Tibial nerve (tissue), 4 donors: ENCODE results near the gene C12orf43. TPM values are rescaled to one million over a fixed set of nuclear protein-coding genes. Genes with fewer than 3 reads are reported as not detected.

Source experiments
- DNase-seq, 2 donors: peaks; one replicate each; pipeline ENCODE4 v3.0.0-alpha.2; 2019; ENCODE audit warnings: low spot score in 2 of 2
- H3K27ac ChIP-seq, 4 donors: fragments of 200-600 bp; sonication (generic) in 3 of 4; one replicate each; pipeline ENCODE4 v1.5.1; 2017 to 2019; ENCODE audit warnings: mild to moderate bottlenecking in 1 of 4
- H3K27me3 ChIP-seq, 2 donors: fragments of 200-600 bp; sonication (generic) in 1 of 2; one replicate each; pipeline versions ENCODE4 v1.5.1 to v1.6.0; 2017 to 2019
- H3K36me3 ChIP-seq, 3 donors: fragments of 200-600 bp; sonication (generic); one replicate each; pipeline ENCODE4 v1.5.1; 2018 to 2019
- H3K4me1 ChIP-seq, 4 donors: fragments of 200-600 bp; sonication (generic) in 3 of 4; one replicate each; pipeline ENCODE4 v1.5.1; 2017 to 2019
- H3K4me3 ChIP-seq, 4 donors: fragments of 200-600 bp; sonication (generic) in 3 of 4; one replicate each; pipeline ENCODE4 v1.5.1; 2017 to 2019; ENCODE audit warnings: mild to moderate bottlenecking in 1 of 4, moderate library complexity in 1 of 4
- H3K9me3 ChIP-seq, 4 donors: fragments of 200-600 bp; sonication (generic) in 3 of 4; one replicate each; pipeline ENCODE4 v1.5.1; 2017 to 2019
- EP300 ChIP-seq, 2 donors: sonication (generic); formaldehyde crosslinking; IDR thresholded peaks; one replicate each; pipeline ENCODE4 v1.6.1; 2017; ENCODE audit warnings: antibody characterized with exemption in 2 of 2, mild to moderate bottlenecking in 1 of 2
- POLR2A ChIP-seq, 2 donors: fragments of 450-650 bp; IDR thresholded peaks; one replicate each; pipeline ENCODE4 v1.6.1; 2017; ENCODE audit warnings: antibody characterized with exemption in 2 of 2, mild to moderate bottlenecking in 2 of 2, moderate library complexity in 2 of 2
- WGBS, 2 donors: methylation state at CpG; one replicate each; pipeline ENCODE4 v1.1.5; 2018; 5-methylcytosine and 5-hydroxymethylcytosine counted together
- total RNA-seq, 4 donors: library from RNA; depleted of rRNA; stranded (reverse); fragments of >200 nt; gene quantifications; one replicate each; pipeline ENCODE4 v1.1.0, GENCODE V29; 2016
- TF ChIP-seq, protein P1 (sequence below), 5 experiments: fragments of 200-600 bp in 3 of 5; fragments of 450-650 bp in 2 of 5; sonication (generic) in 3 of 5; IDR thresholded peaks; one replicate each; pipeline ENCODE4 v1.5.1; 2016 to 2019; ENCODE audit warnings: antibody characterized with exemption in 5 of 5, mild to moderate bottlenecking in 3 of 5, moderate library complexity in 2 of 5

The C12orf43 gene
- total RNA-seq, 4 donors from 2014 or later: 15.0 to 29.7 (median 20.6) TPM

DNA sequence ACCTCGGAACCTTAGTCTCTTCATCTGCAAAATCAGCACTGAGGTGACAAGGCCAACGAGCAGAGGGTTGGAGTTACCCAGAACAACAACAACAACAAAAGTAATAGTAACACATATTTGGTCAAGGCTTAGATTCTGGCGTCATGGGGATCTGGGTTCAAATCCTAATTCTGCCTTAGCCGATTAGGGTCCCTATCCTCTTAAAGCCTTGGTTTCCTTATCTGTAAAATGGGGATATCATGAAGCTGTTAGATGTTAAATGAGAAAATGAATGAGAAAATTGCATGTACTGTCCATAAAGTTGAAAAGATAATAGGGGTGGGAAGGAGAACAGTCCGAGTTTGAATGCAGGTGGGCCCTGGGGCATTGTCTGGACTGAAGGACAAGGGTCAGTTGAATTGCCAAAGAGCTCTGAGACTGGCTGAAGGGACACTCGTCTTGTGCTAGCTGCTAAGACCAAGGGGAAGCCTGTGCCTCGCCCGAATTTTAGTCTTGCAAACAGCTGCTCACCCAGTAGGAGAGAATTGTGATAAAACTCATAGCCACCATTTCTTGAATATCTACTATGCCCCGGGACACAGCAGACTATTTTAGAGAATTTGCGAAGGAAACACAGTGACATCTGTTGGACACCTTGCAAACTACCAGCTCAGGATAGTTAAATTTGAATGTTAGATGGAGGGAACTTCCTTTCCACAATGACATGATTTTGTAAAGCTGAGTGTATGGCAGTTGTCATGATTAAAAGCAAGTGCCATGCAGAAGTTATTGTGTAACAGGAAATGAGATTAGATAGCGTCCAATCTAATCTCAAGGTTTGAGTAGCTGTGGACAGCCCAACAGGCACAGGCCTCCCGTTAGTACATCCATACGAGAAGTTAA, 44.7 kb downstream of the C12orf43 start:
- H3K4me1 ChIP-seq: no peaks in the 10 kb centered on the region
- 39 to 47% methylated on average over 13 of the region's 13 CpGs for WGBS, 2 donors

DNA sequence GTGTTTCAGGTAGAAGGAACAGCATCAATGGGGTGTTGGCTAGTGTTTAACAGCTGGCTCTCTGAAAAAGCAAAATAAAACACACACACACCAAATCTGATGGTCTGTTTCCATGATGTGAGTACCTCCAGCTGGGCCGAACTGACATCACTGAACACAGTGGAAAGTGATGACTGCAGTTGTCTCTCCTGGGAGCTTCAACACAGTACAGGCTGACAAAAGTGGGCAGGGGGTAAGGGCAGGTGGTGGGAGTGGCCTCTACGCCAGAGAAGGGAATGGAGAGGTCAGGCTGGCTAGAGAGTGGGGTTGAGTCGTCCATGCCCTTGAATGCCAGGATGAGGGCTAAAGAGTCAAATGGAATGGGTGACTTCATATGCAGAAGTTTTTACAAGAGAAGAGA, 46.0 kb downstream of the C12orf43 start:
- no peaks in the 10 kb centered on the region for H3K9me3 ChIP-seq
- H3K27me3 ChIP-seq: no peaks in the 10 kb centered on the region
- TF ChIP-seq POLR2A (IDR thresholded peaks at IDR 0.05): no peak
- TF ChIP-seq, protein P1, sequence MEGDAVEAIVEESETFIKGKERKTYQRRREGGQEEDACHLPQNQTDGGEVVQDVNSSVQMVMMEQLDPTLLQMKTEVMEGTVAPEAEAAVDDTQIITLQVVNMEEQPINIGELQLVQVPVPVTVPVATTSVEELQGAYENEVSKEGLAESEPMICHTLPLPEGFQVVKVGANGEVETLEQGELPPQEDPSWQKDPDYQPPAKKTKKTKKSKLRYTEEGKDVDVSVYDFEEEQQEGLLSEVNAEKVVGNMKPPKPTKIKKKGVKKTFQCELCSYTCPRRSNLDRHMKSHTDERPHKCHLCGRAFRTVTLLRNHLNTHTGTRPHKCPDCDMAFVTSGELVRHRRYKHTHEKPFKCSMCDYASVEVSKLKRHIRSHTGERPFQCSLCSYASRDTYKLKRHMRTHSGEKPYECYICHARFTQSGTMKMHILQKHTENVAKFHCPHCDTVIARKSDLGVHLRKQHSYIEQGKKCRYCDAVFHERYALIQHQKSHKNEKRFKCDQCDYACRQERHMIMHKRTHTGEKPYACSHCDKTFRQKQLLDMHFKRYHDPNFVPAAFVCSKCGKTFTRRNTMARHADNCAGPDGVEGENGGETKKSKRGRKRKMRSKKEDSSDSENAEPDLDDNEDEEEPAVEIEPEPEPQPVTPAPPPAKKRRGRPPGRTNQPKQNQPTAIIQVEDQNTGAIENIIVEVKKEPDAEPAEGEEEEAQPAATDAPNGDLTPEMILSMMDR (IDR thresholded peaks at IDR 0.05): no peak
- no peak overlapping the region for H3K4me3 ChIP-seq
- no peak for DNase-seq
- no peaks in the 10 kb centered on the region for H3K4me1 ChIP-seq
- H3K36me3 ChIP-seq: no peaks in the 10 kb centered on the region
- H3K27ac ChIP-seq: no peak overlapping the region
- WGBS, 2 donors: 62 to 70% methylated on average over 3 of the region's 3 CpGs

More for the DNA sequence above, 44.7 kb downstream of the C12orf43 start:
- DNase-seq: peak in 1 of 2 donors; percentile 33
- Histone ChIP-seq H3K9me3 (no peaks in the 10 kb centered on the region), H3K27me3 (no peaks in the 10 kb centered on the region), H3K4me3 (no peak overlapping the region), H3K27ac (no peak overlapping the region), H3K36me3 (no peaks in the 10 kb centered on the region)
- TF ChIP-seq, protein P1 (IDR thresholded peaks at IDR 0.05): peak; percentile 65 to 75 (median 68)
- no peak for TF ChIP-seq EP300 (IDR thresholded peaks at IDR 0.05)
- TF ChIP-seq POLR2A (IDR thresholded peaks at IDR 0.05): no peak

DNA sequence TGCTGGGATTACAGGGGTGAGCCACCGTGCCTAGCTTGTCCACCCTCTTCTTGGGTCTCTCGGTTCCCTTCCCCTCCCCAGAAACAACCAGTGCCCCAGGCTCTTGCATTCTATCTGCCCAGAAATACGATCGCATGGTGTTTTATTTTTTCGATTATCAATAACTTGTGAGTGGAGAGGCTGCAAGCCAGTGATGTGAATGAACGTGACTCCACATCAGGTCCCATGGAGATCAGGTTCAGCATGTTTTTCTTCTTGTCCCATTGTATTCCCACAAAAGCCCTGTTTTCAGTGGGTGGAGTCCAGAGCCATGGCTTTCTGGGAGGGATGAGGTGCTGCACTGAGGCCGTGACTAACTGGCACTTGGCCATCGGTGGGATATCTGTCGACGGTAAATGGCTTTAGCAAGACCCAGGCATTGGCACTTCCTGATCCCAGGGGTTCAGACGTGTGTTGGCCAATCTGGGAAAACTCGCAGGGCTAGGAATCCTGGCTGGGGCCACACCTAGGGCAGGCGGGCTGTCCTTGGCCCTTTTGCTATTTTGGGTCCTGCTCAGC, 50.7 kb downstream of the C12orf43 start:
- H3K4me1 ChIP-seq: no peaks in the 10 kb centered on the region
- no peaks in the 10 kb centered on the region for H3K9me3 ChIP-seq
- DNase-seq: no peak
- H3K36me3 ChIP-seq: no peaks in the 10 kb centered on the region
- TF ChIP-seq POLR2A (IDR thresholded peaks at IDR 0.05) (no peak), EP300 (IDR thresholded peaks at IDR 0.05) (no peak)
- TF ChIP-seq, protein P1 (IDR thresholded peaks at IDR 0.05): no peak
- WGBS, 2 donors: 60 to 74% methylated on average over 11 to 13 of the region's 13 CpGs
- no peaks in the 10 kb centered on the region for H3K27me3 ChIP-seq
- no peak overlapping the region for H3K4me3 ChIP-seq
- no peak overlapping the region for H3K27ac ChIP-seq

DNA sequence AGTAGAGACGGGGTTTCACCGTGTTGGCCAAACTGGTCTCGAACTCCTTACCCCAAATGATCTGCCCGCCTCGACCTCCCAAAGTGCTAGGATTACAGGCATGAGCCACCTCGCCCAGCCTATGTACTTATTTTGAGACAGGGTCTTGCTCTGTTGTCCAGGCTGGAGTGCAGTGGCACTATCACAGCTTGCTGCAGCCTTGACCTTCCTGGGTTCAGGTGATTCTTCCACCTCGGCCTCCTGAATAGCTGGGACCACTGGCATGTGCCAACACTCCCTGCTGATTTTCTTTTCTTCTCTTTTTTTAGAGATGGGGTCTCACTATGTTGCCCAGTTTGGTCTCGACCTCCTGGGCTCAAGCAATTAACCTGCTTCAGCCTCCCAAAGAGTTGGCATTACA, 52.0 kb downstream of the C12orf43 start:
- Histone ChIP-seq H3K9me3 (no peaks in the 10 kb centered on the region), H3K36me3 (no peaks in the 10 kb centered on the region), H3K4me3 (no peak overlapping the region), H3K27ac (no peak overlapping the region), H3K4me1 (no peaks in the 10 kb centered on the region), H3K27me3 (no peaks in the 10 kb centered on the region)
- no peak for DNase-seq
- TF ChIP-seq, protein P1 (IDR thresholded peaks at IDR 0.05): no peak
- TF ChIP-seq EP300 (IDR thresholded peaks at IDR 0.05): no peak
- TF ChIP-seq POLR2A (IDR thresholded peaks at IDR 0.05): no peak
- WGBS, 2 donors: 86 to 89% methylated on average over 8 of the region's 8 CpGs

DNA sequence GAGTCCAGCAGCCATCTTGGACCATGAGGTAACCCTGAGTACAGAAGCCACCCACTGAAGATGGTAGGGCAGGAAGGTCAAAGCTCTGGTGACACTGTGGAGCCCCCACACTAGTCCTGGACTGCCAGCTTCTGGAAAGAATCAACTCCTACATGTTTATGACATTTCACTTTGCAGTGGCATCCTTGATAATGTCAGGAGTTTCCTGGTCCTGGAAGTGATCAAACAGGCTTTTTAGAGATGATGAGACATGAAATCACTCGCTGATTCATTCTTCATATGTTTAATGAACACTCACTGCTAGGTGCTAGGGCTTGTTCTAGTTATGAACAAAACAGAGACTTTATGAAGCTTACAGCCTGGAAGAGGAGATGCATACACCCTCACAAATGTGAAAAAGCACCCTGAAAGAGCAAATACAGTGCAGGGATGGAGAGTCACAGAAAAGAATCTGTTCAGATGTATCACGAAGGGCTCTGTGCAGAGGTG, 53.7 kb downstream of the C12orf43 start:
- Histone ChIP-seq H3K27me3 (no peaks in the 10 kb centered on the region), H3K9me3 (no peaks in the 10 kb centered on the region), H3K27ac (no peak overlapping the region), H3K4me3 (no peak overlapping the region), H3K36me3 (no peaks in the 10 kb centered on the region), H3K4me1 (no peaks in the 10 kb centered on the region)
- no peak for DNase-seq
- WGBS, 2 donors: 79 to 84% methylated on average over 2 of the region's 2 CpGs
- no peak for TF ChIP-seq POLR2A (IDR thresholded peaks at IDR 0.05)
- TF ChIP-seq EP300 (IDR thresholded peaks at IDR 0.05): no peak
- TF ChIP-seq, protein P1 (IDR thresholded peaks at IDR 0.05): no peak
